Measurements from ENCODE around the gene SCAMP5.

- TF ChIP-seq RAD21 (IDR thresholded peaks at IDR 0.05; ENCODE audit: low read depth) = no peak
- TF ChIP-seq EP300 (IDR thresholded peaks at IDR 0.05; ENCODE audit: borderline replicate concordance) = no peak
- TF ChIP-seq USF1 (IDR thresholded peaks at IDR 0.05) = no peak
- TF ChIP-seq TEAD4 (IDR thresholded peaks at IDR 0.05) = no peak
- no peak for TF ChIP-seq CEBPB (IDR thresholded peaks at IDR 0.05)
- TF ChIP-seq EGR1 (IDR thresholded peaks at IDR 0.05) = no peak
- no peak for TF ChIP-seq FOXM1 (IDR thresholded peaks at IDR 0.05; ENCODE audit: borderline replicate concordance, low read depth)
- TF ChIP-seq CREB1 (IDR thresholded peaks at IDR 0.05; ENCODE audit: low read depth) = no peak
Observed at GRCh38 chr15:74960286-74960685, 35.1 kb upstream of the SCAMP5 start.

Measured in Ishikawa (cell line).